ENCODE data around the gene CDH22. TPM values are rescaled to one million over a fixed set of nuclear protein-coding genes. Genes with fewer than 3 reads are reported as not detected.

CDH22 gene
- total and polyA plus RNA-seq, 10 of the 15 experiments (the other 5 are each of a cell fraction or from before 2014, with no cell fraction given): not detected

- ATAC-seq: no peak
- TF ChIP-seq PBX3 (IDR thresholded peaks at IDR 0.05; ENCODE audit: insufficient replicate concordance, low read depth, low read length) (no peak), ASH2L (IDR thresholded peaks at IDR 0.05; ENCODE audit: borderline replicate concordance, low read depth) (no peak), EED (IDR thresholded peaks at IDR 0.05; ENCODE audit: low read depth) (no peak), POLR2AphosphoS2 (IDR thresholded peaks at IDR 0.05; ENCODE audit: low read depth, low read length) (no peak), TCF12 (IDR thresholded peaks at IDR 0.05; ENCODE audit: low read depth, low read length) (no peak), USF2 (IDR thresholded peaks at IDR 0.05; ENCODE audit: borderline replicate concordance, low read depth, low read length) (no peak), BACH1 (IDR thresholded peaks at IDR 0.05; ENCODE audit: borderline replicate concordance) (no peak), TCF3 (IDR thresholded peaks at IDR 0.05; ENCODE audit: borderline replicate concordance, insufficient read depth, low read depth, low read length) (no peak), EGR1 (IDR thresholded peaks at IDR 0.05; ENCODE audit: borderline replicate concordance in 1 of 2, low read depth in 2 of 2, low read length in 2 of 2) (no peak), ZNF274 (IDR thresholded peaks at IDR 0.05; ENCODE audit: insufficient read depth, insufficient read length) (no peak), SREBF1 (IDR thresholded peaks at IDR 0.05; ENCODE audit: low read length) (no peak), REST (IDR thresholded peaks at IDR 0.05; ENCODE audit: low read depth, low read length) (no peak), NR2C1 (IDR thresholded peaks at IDR 0.05) (no peak), HDGF (IDR thresholded peaks at IDR 0.05) (no peak), USF1 (IDR thresholded peaks at IDR 0.05; ENCODE audit: borderline replicate concordance, extremely low read length, insufficient read depth, low read depth, low read length) (no peak), IRF4 (IDR thresholded peaks at IDR 0.05; ENCODE audit: low read depth, low read length) (no peak), BHLHE40 (IDR thresholded peaks at IDR 0.05; ENCODE audit: borderline replicate concordance in 1 of 2, low read depth in 2 of 2, low read length in 1 of 2) (no peak), CEBPB (IDR thresholded peaks at IDR 0.05; ENCODE audit: borderline replicate concordance in 1 of 2, low read depth in 2 of 2, low read length in 2 of 2) (no peak)
- Histone ChIP-seq H3K9me3 (replicated peaks; ENCODE audit: control insufficient read depth, insufficient read depth, low read length) (no peaks in the 10 kb centered on the region), H3K27me3 (replicated peaks in 1 of 2; ENCODE audit: control insufficient read depth in 2 of 2, insufficient read depth in 2 of 2, low read length in 1 of 2) (peaks cover 2 to 4% of the 10 kb centered on the region in 2 experiments; a peak in 3 of 4 replicates), H4K20me1 (ENCODE audit: control insufficient read depth, insufficient read depth) (no peaks in the 10 kb centered on the region), H3K79me2 (ENCODE audit: control insufficient read depth, insufficient read depth, low read length) (no peaks in the 10 kb centered on the region), H3K36me3 (ENCODE audit: control insufficient read depth in 2 of 2, insufficient read depth in 2 of 2, low read length in 1 of 2) (no peaks in the 10 kb centered on the region), H3K9ac (ENCODE audit: control insufficient read depth, insufficient read depth, low read length) (no peak overlapping the region), H2AFZ (ENCODE audit: control insufficient read depth, low read depth, low read length) (no peak overlapping the region), H3K4me3 (no peak overlapping the region), H3K27ac (ENCODE audit: control insufficient read depth, insufficient read depth) (no peak overlapping the region), H3K4me2 (ENCODE audit: control insufficient read depth, insufficient read depth) (no peak overlapping the region), H3K4me1 (ENCODE audit: control insufficient read depth, insufficient read depth, low read length) (no peaks in the 10 kb centered on the region)
- POLR2A ChIA-PET: no interaction called here
- intact Hi-C loops (cut with micrococcal nuclease; ENCODE audit: unreplicated experiment) (no loop called here), in situ Hi-C loops (cut with MboI) (no loop called here)
- no TSS peak for BruUV-seq (replicated peaks)
- 0% methylated on average over 1 of the region's 1 CpG for WGBS (ENCODE audit: insufficient coverage, insufficient replicate concordance, low lambda C conversion rate, missing lambda C conversion rate)
- SMC1A ChIA-PET (ENCODE audit: uncharacterized antibody, unreplicated experiment): interaction anchor here (0.6 kb wide), 1 partner anchor 1053 kb away, joined by 3 read pairs; no protein-coding TSS in a partner anchor
- CTCF ChIA-PET: no interaction called here
- RAD21 ChIA-PET (ENCODE audit: unreplicated experiment): no interaction called here
- no peak for DNase-seq (ENCODE audit: low read depth, low spot score)
- no peak for FAIRE-seq
Observed at GRCh38 chr20:46272389-46273047, 35.8 kb downstream of the CDH22 start.

All from GM12878 (cell line).